Right lobe of liver (tissue), 6 donors: Measurements from ENCODE around the gene ZNF345. TPM values are rescaled to one million over a fixed set of nuclear protein-coding genes. Genes with fewer than 3 reads are reported as not detected.

ENCODE experiments used
- ATAC-seq, 4 donors: fragments of 200-7000 bp; cut with Tn5 transposase; one replicate each; pipeline ENCODE4 v1.9.1; 2020; ENCODE audit warnings: mild to moderate bottlenecking in 4 of 4, moderate library complexity in 4 of 4
- DNase-seq, 3 donors: peaks; one replicate each; pipeline ENCODE4 v3.0.0-alpha.2; 2020
- H3K27ac ChIP-seq, 3 donors: fragments of 200-600 bp; one replicate each; pipeline ENCODE4 v1.8.0; 2022
- H3K27me3 ChIP-seq, 2 donors: fragments of 200-600 bp; one replicate each; pipeline ENCODE4 v1.8.0; 2022
- H3K36me3 ChIP-seq, 4 donors: fragments of 200-600 bp; sonication (generic) in 1 of 4; one replicate each; pipeline versions ENCODE4 v1.5.1 to v1.8.0; 2017 to 2022; ENCODE audit warnings: control low read depth in 1 of 4
- H3K4me1 ChIP-seq, 4 donors: fragments of 200-600 bp; sonication (generic) in 1 of 4; one replicate each; pipeline versions ENCODE4 v1.5.1 to v1.8.0; 2017 to 2022; ENCODE audit warnings: control low read depth in 1 of 4
- H3K4me3 ChIP-seq, 3 donors: fragments of 200-600 bp; one replicate each; pipeline ENCODE4 v1.8.0; 2022
- H3K9me3 ChIP-seq, 4 donors: fragments of 200-600 bp; sonication (generic) in 1 of 4; one replicate each; pipeline versions ENCODE4 v1.5.1 to v1.8.0; 2017 to 2022; ENCODE audit warnings: control low read depth in 1 of 4
- CTCF ChIP-seq, 4 donors: fragments of 200-600 bp in 3 of 4; fragments of 450-650 bp in 1 of 4; IDR thresholded peaks; one replicate each; pipeline versions ENCODE4 v1.5.1 to v1.8.0; 2016 to 2022; ENCODE audit warnings: antibody characterized with exemption in 4 of 4, mild to moderate bottlenecking in 2 of 4
- POLR2A ChIP-seq: fragments of 450-650 bp; IDR thresholded peaks from one replicate; pipeline ENCODE4 v1.6.1; 2017; ENCODE audit warnings: antibody characterized with exemption, mild to moderate bottlenecking
- WGBS: methylation state at CpG from one replicate; pipeline ENCODE4 v1.1.6; 2018; ENCODE audit warnings: low coverage, low lambda C conversion rate; ENCODE audit not compliant: insufficient coverage; ENCODE audit errors: missing lambda C conversion rate; 5-methylcytosine and 5-hydroxymethylcytosine counted together
- intact Hi-C, 2 donors: fragments of 100-400 bp; cut with DNase I; formaldehyde crosslinking; loops; one replicate each; pipeline versions ENCODE4 v1.11.2 to v1.14.1; 2022
- long read RNA-seq: library from polyadenylated mRNA; unstranded; transcript quantifications from one replicate; pipeline ENCODE4 v2.0.0, GENCODE V29; 2019
- total RNA-seq, 6 experiments: library from RNA; depleted of rRNA in 2 of 6; stranded (reverse); fragments of >200 nt in 2 of 6; fragmentation: NEBNext Ultra II Directional in 3 of 6; extraction: Animal tissue kit (Norgen Biotek cat#: 25700) in 3 of 6; gene quantifications; one replicate each; pipeline versions ENCODE4 v1.1.0 to v1.2.4, GENCODE V29; 2016 to 2023
- donor health status: DM: no; HTN: yes; CAD: no.
- donor health status: DM: no; HTN: no; CAD: no.
- donor health status: DM: no; HTN: no; CAD: no.
- donor health status: DM: no; HTN: yes; CAD: no.
- donor health status: DM: no; HTN: yes; CAD: no.

Gene ZNF345
- total RNA-seq = 1 to 10 TPM in 4 of 6 experiments, under 1 TPM in 2; 0.56 to 2.4 (median 1.5) TPM
- long read RNA-seq = 0 reads

- Histone ChIP-seq H3K36me3 (peaks cover 0 to 8% (median 0%) of the 10 kb centered on the region in 4 donors), H3K27ac (peak within 1 kb of the TSS; percentile 71 to 77 (median 77)), H3K9me3 (peaks cover 0 to 6% (median 0%) of the 10 kb centered on the region in 4 donors), H3K27me3 (no peaks in the 10 kb centered on the region), H3K4me3 (peak within 1 kb of the TSS; percentile 59 to 99 (median 80)), H3K4me1 (peaks cover 0 to 6% (median 0%) of the 10 kb centered on the region in 4 donors)
- ATAC-seq = peak; percentile 95
- intact Hi-C loops = no loop called here
- TF ChIP-seq CTCF (IDR thresholded peaks at IDR 0.05) (no peak), POLR2A (no peak)
- peak; percentile 89 to 93 (median 92) for DNase-seq
- WGBS = under 1% methylated on average over 31 of the region's 43 CpGs
Measured at GRCh38 chr19:36850559-36851442, at the start of gene ZNF345. Gene ZNF345, plus strand, starts transcription at chr19:36850876. Its CDS starts 25,955 bp downstream, at chr19:36876831.

- WGBS = 100% methylated on average over 1 of the region's 1 CpG
Measured at GRCh38 chr19:36805364-36805763, 45.3 kb upstream of the ZNF345 start.

GRCh38 chr19:36807029-36807428, 43.6 kb upstream of the ZNF345 start:
- Histone ChIP-seq H3K4me1 (no peaks in the 10 kb centered on the region), H3K4me3 (no peak overlapping the region), H3K36me3 (peaks cover 0 to 5% (median 3%) of the 10 kb centered on the region in 4 donors), H3K27ac (no peak overlapping the region), H3K27me3 (no peaks in the 10 kb centered on the region), H3K9me3 (peaks cover 4 to 53% (median 24%) of the 10 kb centered on the region in 4 donors)
- ATAC-seq (no peak), DNase-seq (no peak)
- no peak for TF ChIP-seq CTCF (IDR thresholded peaks at IDR 0.05)
- TF ChIP-seq POLR2A = no peak
- intact Hi-C loops = no loop called here

More at GRCh38 chr19:36805364-36805763, 45.3 kb upstream of the ZNF345 start:
- H3K4me1 ChIP-seq = no peaks in the 10 kb centered on the region
- no peaks in the 10 kb centered on the region for H3K27me3 ChIP-seq
- DNase-seq (no peak), ATAC-seq (no peak)
- no peak for TF ChIP-seq POLR2A
- no peak for TF ChIP-seq CTCF (IDR thresholded peaks at IDR 0.05)
- H3K9me3 ChIP-seq = peaks cover 3 to 36% (median 17%) of the 10 kb centered on the region in 4 donors
- H3K36me3 ChIP-seq = peaks cover 0 to 5% (median 3%) of the 10 kb centered on the region in 4 donors
- intact Hi-C loops = no loop called here
- H3K27ac ChIP-seq = no peak overlapping the region
- no peak overlapping the region for H3K4me3 ChIP-seq

- H3K4me1 ChIP-seq = no peaks in the 10 kb centered on the region
- DNase-seq = no peak
- H3K9me3 ChIP-seq = peaks cover 3 to 93% (median 63%) of the 10 kb centered on the region in 4 donors
- ATAC-seq = no peak
- TF ChIP-seq POLR2A = no peak
- TF ChIP-seq CTCF (IDR thresholded peaks at IDR 0.05) = no peak
- intact Hi-C loops = no loop called here
- H3K27ac ChIP-seq = no peak overlapping the region
- H3K36me3 ChIP-seq = peaks cover 0 to 51% (median 16%) of the 10 kb centered on the region in 4 donors
- H3K4me3 ChIP-seq = no peak overlapping the region
- no peaks in the 10 kb centered on the region for H3K27me3 ChIP-seq
- 98% methylated on average over 7 of the region's 7 CpGs for WGBS
Measured at GRCh38 chr19:36819130-36819630, 31.5 kb upstream of the ZNF345 start.
